Left colon (tissue), 2 donors: ENCODE measurements around the gene MAGI2. TPM values are rescaled to one million over a fixed set of nuclear protein-coding genes. Genes with fewer than 3 reads are reported as not detected.

Experiments
- ATAC-seq: fragments of 200-7000 bp; cut with Tn5 transposase; one replicate; pipeline ENCODE4 v1.9.1; 2020; ENCODE audit warnings: mild to moderate bottlenecking, moderate library complexity
- DNase-seq, 2 donors: peaks; one replicate each; pipeline ENCODE4 v3.0.0-alpha.2; 2020
- intact Hi-C, 2 donors: fragments of 100-400 bp; cut with DNase I in 1 of 2; cut with micrococcal nuclease in 1 of 2; formaldehyde crosslinking; loops; one replicate each; pipeline versions ENCODE4 v1.11.2 to v1.14.0; 2022; cut with DNase I, micrococcal nuclease
- total RNA-seq, 2 donors: library from RNA; stranded (reverse); fragmentation: NEBNext Ultra II Directional; extraction: Animal tissue kit (Norgen Biotek cat#: 25700); gene quantifications; one replicate each; pipeline ENCODE4 v1.2.1, GENCODE V29; 2021
- donor health status: DM: no; HTN: no; CAD: no.
- donor health status: DM: yes; HTN: yes; CAD: no.

MAGI2 gene
- total RNA-seq, 2 donors from 2014 or later: 1.4 to 3.5 TPM

DNA sequence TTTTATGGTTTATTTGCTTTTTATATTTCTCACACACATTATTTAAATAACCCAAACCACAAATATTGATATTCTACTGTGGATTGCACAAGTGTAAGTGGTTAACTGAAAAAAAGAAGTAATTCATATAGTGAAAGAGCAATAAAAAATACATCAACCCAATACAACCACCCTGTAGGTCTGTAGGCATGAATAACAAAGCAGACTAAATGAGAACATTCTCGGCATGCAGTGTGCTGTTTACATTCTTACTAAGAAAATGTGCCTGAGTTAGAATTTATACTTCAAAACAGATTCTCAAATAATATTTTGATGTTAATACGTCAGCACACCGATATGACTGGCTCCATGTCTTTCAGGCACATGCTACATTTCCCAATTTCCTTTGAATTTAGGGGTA is 660.8 kb downstream of the MAGI2 start:
- ATAC-seq (no peak), DNase-seq (no peak)
- intact Hi-C loops: no loop called here

DNA sequence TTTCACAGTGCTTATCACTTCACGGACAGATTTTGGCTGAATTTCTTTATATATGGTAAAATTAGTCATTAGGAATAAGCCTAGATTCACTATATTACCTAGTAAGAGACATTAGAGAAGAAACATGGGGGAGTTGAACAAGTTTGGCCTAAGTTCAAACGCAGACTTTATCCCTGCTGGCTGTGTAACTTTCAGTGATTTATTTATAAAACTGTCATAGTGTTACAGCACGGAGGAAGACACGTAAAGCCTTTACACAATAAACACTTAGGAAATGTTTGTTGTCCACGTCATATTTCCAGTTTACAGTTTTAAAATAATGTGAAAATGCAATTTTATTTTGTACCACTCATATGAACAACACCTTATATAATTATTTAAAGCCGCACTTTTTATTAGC is 661.5 kb downstream of the MAGI2 start:
- no peak for DNase-seq
- intact Hi-C loops: no loop called here
- ATAC-seq: no peak

DNA sequence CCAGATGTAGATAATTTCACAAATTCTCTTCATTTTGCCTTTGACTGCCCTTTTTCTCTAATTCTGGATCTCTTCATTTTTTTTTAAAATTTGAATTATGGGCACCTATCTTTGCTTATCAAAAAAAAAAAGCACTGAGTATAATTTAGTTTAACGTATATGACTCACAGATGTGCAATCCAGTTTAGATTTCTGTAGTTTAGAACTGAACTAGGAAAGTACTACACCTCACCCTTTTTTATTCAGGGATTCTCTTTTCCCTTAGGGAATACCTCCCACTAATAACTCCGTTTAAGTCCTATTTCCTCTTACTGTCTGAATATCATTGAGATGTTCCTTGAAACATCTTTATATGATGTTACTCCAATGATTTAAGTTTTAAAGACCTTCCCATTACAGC is 665.0 kb downstream of the MAGI2 start:
- ATAC-seq (no peak), DNase-seq (no peak)
- intact Hi-C loops: no loop called here

DNA sequence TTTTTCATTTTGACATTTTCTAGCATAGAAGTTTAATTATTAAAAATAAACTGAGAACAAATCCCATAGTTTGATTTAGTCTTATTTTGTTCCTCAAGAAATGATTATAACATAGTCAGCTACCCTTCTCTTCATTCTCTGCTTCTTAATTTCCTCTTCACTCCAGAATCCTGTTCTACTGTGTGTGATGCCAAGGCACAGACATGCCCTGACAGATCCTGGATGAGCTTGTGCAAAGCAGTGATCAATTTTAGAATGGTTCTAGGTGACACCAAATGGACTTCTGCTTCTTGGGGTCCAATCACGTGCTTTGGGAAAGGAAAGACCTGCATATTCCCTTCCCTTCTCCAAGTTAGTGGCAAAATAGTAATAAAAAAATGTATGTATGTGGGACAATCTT is 665.6 kb downstream of the MAGI2 start:
- intact Hi-C loops: no loop called here
- DNase-seq: no peak
- no peak for ATAC-seq

DNA sequence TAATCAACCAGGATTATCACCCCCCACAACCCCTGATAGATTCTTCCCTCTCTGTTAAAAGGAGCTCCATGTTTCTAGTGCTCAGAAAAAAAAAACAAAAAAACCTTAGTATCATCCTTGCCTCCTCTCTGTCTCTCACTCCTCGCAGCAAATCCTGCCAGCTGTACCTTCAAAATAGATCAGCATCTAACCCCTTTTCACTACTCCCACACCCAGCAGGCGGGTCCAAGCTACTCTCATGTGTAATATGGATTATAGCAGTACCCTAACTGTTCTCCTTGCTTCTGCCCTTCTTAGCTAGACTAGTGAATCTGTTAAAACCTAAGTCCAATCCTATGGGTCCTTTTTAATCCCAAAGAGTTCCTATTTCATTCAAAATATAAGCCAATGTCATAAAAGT is 667.4 kb downstream of the MAGI2 start:
- DNase-seq: no peak
- ATAC-seq: no peak
- intact Hi-C loops: no loop called here

DNA sequence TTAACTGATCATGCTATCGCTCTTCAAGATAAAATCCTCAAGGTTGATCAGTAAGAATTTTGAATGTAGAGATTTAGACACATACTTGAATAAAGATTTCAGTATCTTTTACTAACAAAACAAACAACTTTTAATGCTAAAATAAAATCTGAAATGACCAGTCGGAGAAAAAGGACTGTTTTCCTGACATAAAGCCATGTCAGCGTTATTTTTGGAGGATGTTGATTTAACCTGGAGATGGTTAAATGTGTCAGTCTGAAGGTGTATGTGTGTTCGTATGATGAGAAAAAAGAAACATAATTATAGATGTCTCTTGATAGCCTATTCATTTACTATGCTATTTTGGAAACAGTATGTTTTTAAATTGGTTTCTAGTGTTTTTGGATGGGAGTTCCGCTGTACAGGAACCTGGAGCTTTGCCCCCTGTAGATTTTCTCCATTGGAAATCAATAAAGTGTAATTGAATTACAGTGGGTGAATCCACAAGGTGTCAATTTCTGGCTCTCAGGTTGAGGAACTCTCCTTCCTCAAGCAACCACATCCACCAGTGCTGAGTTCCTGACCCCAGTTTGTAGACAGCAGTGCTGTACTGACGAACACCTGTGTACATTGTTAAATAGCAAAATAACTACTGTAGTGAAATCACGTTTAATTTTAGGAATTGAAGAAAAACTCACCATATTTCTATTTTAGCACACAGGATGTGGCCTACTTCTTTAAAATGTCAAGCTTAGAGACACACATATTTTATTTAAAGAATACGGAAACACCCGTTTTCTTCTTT is 670.1 kb downstream of the MAGI2 start:
- intact Hi-C loops: no loop called here
- ATAC-seq: no peak
- no peak for DNase-seq

DNA sequence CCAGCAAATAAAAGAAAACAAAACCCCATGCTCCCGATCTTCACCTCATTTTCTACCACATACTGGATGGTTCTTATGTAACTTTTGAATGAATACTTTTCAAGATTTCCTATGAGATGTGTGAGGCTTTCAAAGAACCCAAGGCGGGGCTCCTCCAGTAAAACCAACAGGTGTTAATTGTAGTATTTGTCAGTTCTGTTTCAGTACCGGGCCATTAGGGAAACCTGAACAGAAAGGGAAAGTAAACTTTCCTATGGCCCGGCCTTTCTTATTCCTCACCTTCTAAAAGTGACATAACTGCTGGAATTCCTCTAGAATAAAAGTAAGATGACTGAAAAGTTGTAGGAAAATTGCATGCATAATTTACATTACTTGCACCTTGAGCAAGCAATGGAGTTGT is 672.9 kb downstream of the MAGI2 start:
- DNase-seq (no peak), ATAC-seq (no peak)
- intact Hi-C loops: no loop called here

DNA sequence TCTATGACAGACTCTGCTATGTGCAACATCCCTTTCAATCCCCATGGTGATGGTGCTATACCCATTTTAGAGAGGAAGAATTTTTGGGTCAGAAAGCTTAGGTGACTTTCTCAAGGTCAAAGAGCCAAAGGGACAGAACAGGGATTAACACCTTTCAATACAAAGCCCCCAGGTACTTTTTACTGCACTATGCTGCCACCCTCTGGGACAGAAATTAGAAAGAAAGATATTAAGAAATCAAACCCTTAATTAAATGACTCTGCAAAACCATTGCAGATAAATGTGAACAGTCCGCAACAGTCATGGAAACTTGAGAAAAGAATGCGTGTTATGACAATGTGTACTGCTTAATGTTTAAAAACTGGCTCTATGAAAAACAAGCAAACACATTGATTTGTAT is 673.7 kb downstream of the MAGI2 start:
- DNase-seq: no peak
- no peak for ATAC-seq
- intact Hi-C loops: no loop called here

DNA sequence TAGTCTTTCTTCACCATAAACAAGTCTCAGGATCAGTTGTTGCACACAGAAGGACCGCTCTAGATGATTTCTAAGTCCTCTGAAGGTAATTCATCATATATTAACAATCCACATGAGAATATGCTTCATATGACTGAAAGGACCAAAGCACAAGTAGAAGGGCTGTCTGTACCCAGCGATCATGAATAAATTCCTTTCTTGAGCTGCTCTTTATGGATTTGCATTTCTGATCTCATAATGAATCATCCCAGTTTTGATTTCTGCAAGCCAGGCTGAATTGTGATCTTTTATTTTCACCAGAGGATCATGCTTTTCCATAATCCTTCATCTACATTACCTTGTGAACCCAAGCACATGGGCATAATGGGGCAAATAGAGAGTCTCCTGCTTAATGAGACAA is 675.6 kb downstream of the MAGI2 start:
- no peak for ATAC-seq
- no peak for DNase-seq
- intact Hi-C loops: no loop called here

DNA sequence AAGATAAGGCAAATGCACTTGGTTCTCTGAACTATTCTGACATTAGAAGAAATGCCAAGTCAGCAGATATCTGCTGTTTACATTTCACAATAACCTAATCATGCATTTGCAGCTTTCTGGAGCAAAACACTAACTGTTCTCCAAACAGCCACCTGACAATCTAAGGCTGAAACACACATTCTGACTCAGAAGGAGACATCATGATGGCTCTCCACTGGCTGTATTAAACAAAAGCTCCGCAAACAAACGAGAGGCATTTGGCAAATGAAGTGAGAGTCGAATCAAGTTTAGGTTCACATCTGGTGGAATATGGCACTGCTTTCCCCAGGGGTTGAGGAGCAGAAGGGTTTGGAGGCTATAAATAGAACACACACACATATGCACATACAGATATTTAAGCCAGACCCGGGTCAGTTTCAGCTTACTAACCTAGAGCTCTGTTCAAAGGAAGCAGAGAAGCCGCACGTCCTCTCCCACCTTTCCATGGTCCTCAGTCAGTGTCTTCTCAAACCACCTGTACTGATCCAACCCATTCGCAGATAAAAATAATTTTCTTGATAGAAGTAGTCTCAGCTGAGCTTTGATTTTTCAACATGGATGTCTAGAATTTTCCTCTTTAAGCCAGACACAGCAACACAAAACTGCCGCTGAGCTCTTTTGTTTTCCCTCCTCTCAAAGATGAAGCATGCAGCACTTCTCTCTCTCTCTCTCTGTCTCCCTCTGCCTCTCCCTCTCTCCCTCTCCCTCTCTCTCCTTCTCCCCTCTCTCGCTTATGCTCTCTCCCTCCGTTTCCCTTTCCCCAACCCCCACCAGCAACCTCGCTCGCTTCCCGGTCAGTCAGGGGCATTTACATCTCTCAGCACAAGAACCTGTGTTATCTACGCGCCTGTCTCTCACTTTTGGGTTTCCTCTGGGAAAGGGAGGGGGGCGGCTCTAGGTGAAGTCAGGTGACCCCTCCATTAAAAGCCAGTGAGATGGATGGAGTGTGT is 682.8 kb downstream of the MAGI2 start:
- no peak for ATAC-seq
- intact Hi-C loops: no loop called here
- no peak for DNase-seq

DNA sequence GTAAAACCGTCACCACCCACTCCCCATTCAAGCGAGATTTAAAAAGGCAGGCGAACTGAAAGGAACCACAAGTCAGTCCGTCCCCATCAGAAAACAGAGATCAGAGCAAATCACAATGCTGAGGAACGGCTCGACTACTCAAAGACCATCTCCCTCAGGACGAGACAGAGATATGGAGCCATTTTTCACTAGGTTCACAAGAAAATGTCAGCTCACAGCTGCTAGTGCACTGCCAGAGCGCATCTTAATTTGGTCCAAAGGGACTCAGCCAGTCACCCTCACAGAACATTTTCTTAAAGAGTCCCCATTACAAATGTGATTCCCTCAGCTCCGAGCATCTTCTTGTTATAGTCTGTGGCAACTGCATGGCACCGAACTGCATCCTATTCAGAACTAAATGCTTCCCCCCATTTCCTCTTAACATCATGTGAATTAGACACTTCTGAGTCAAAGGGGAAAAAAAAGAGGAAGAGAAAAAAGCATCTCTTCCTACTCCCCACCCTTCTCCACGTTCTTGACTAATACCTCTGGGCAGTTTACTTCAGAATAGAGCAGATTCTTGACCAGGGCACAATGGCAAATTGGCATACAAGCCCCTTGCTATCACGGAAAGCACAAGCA is 683.9 kb downstream of the MAGI2 start:
- no peak for ATAC-seq
- DNase-seq: no peak
- intact Hi-C loops: no loop called here

DNA sequence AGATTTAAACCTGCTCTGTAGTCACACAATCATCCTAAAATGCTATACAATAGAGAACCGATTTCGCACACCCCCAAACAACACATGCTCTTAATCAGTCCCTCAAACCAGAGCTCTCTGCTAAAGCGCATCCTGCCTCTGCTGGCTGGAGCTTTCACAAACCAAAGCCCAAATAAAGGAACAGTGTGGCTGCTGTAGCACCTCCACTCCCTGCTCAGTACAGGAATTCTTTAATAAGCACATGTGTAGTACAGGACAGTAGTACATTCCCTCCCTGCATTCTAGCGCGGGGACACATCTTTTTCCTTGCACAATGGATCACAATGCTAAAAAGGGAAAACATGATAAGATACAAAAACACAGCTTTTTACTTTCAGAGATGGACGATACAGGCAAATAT is 684.6 kb downstream of the MAGI2 start:
- no peak for DNase-seq
- intact Hi-C loops: no loop called here
- no peak for ATAC-seq

DNA sequence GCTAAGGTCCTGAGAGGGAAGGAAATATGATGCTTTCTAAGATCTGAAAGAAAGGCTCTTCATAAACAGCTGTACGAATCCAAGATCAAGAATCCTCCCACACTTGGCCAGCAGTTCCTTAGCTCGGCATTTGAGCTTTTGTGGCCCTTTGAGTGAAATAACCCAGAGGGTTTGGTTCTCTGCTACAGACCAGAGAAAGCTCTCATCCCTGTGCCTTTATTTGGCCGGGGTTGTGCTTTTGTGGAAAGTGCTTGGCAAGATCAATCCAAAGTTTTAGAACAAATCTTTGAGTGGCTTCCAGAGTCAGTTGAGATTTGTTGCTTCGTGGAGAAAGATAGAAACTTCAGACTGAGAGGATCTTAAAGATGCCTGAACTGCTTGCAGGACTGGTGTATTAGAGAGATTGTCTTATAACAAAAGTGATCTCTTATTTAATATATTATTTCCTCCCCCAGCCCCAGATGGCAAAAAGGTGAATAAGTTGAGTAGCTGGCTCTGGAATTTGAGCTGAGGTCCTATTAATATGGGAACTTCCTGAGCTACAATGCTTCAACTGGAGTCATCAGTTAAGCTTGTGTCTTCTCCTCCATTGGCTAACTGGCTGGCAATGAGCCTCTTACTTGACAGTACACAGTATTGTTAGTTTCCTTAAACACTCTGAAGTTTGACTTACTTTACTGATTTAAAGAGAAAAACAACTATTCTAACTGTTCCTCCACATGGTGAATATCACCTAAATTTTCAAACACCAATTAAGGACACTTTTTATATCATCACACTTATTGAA is 687.3 kb downstream of the MAGI2 start:
- no peak for DNase-seq
- no peak for ATAC-seq

DNA sequence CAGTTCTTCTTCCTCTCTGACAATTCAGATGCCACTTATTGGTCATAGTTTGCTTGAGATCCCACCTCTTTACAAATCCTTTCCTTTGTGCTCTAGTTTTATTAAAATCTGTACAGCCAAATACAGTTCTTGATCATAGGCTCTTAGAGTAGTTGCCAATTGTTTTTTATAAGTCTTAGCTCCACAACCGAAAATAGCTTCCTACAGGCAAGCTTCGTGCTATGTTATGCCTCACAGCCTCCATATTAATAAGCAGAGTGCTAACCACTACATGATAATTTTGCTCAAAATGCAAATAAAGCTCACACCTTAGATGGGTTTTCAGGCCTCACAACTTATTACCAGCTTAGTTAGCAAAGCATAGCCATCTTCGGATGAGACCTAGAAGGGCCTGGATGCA is 688.9 kb downstream of the MAGI2 start:
- intact Hi-C loops: no loop called here
- DNase-seq: no peak
- no peak for ATAC-seq

More for the DNA sequence above, 687.3 kb downstream of the MAGI2 start:
- intact Hi-C loops: no loop called here

DNA sequence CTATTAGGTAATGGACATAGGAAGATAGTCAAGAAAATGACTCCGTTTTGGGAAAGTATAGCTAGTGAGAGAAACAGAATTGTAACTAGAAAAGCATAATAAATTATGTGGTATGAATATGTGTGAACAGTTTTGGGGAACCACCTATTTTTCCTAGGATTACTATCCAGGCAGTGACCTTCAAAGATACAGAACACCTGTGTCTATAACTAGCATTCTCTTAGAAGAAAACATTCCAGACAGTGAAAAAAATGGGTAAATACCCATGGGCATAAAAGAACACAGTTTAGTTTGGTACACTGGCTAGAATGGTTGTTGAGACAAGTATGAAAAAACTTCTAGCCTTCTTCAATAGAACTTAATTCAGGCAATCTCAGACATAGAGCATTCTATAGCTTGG is 690.8 kb downstream of the MAGI2 start:
- ATAC-seq: no peak
- DNase-seq: no peak
- intact Hi-C loops: no loop called here

DNA sequence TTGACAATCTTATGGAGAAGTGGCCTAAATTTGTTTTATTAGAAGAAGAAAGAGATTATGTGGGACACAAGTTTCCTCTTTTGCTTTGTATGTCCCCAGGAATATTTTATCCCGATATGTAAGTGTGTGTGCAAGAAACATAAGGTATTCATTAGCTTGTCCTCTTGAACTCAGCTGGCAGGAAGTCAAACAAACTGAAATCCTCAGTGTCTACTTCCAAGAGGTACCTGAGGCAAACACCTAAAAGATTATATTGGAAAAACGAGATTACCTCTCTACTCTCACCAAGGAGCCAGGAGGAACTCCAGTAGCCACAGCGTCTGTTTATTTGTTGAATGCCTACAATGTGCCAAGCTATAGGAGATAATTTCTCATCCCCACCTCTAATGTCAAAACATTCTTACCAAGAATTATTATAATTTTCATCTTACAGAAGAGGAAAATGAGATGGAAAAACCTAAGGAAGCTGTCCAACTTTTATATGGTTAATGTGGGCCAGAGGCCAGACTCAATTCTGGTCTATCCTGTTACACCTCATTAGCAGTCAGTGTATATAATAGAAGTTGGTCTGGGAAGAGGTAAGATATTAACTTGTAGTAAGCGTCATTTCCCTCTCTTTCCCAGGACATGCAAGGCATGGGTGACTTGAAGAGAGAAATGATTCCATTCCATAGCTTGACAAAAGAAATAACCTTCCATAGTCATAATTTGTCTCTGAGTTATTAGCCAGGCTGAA is 692.7 kb downstream of the MAGI2 start:
- DNase-seq (no peak), ATAC-seq (no peak)

DNA sequence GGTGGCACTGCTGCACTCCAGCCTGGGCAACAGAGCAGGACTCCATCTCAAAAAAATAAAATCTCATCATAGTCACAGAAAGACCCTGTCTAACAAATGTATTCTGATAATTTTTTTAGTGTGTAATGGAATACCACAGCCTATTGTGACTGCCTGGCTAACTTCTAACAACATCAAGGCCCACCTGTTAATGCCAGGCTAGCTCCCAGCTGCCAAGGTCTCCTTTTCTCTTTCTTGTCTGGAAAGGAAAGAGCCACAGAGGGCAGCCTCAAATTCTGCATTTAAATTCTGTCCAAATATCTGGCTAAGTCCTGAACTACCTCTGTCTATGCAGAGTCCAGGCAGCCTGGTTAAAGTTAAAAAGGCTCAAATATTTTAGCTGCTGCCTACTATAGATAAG is 700.9 kb downstream of the MAGI2 start:
- ATAC-seq (no peak), DNase-seq (no peak)
- intact Hi-C loops: no loop called here

More for the DNA sequence above, 692.7 kb downstream of the MAGI2 start:
- intact Hi-C loops: no loop called here

DNA sequence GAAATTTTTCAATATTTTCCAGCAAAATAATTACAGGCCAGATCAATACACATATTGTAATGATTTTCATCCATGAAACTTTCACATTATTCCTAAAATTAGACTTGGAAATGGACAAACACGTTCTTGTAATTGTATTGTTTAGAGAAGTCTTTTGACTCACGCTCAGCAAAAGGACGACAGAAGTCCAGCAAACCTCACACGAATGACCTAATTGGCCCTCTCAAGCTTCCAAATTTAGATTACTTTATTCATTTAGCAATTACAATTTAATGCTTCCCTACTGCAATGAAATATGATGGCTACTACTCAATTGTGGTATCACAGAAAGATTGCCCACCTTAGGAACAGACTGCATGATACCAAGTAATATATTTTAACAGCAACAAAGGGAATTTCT is 702.2 kb downstream of the MAGI2 start:
- ATAC-seq (no peak), DNase-seq (no peak)
- intact Hi-C loops: no loop called here
